Hematopoietic multipotent progenitor cell treated with erythropoietin and hydrocortisone succinate and interleukin-3 and kit ligand, for 8 days (in vitro differentiated cells): ENCODE results near the gene LRMDA.
A peak's percentile ranks its signal among the peaks of the same experiment; 100 is the strongest.

ENCODE experiments used
- DNase-seq: peaks from one replicate; pipeline ENCODE4 v3.0.0-alpha.2; 2015

The LRMDA gene

DNA sequence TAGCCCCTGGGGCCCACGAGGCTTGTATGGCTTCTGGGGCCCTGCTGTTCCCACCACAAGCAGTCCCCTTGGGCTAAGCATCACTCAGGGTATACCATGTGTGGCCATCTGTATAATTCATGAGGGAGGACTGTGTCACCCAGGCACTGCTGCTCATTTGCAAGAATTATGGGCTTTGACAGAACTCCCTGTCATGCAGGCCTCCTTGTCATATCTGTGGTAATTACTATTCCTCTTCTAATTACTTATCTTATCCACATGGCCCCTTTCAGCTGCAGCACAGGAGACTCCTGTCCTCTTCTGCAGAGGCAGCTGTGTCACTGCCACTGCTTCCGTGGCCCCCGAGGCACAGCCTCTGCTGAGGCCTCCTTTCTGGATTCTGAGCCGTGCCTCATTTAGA is 46.3 kb downstream of the LRMDA start:
- no peak for DNase-seq

DNA sequence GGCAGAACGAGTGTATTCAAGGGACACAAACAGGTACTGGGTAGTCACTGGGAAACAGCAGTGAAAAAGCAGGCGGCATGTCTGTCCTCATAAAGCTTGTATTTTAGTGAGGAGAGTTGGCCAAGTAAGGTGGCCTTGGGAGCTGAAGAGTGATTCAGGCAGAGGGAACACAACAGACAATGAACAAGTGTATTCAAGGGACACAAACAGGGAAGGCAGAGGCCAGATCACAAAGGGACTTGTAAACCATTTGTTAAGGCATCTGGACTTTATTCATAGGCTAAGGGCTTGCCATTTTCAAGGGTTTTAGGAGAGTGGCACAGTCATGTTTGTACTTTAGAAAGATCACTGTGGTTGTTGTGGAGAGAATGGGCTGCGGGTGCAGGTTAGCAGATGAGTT is 49.0 kb downstream of the LRMDA start:
- no peak for DNase-seq

DNA sequence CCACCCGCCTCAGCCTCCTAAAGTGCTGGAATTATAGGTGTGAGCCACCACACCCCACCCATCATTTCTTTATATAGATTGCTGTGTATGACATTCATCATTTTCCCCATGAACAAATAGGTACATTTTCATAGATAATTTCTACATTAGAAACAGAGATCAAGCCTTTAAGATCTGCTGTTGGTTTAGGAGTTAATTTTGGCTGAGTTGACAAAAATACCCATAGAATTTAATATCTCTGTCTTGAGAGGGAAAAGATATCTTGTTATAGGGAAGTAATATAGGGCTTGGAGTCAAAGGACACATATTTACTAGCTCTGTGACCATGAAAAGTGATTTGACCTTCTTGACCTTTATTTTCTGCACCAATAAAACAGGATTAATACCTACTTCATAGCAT is 51.8 kb downstream of the LRMDA start:
- DNase-seq, result no peak

DNA sequence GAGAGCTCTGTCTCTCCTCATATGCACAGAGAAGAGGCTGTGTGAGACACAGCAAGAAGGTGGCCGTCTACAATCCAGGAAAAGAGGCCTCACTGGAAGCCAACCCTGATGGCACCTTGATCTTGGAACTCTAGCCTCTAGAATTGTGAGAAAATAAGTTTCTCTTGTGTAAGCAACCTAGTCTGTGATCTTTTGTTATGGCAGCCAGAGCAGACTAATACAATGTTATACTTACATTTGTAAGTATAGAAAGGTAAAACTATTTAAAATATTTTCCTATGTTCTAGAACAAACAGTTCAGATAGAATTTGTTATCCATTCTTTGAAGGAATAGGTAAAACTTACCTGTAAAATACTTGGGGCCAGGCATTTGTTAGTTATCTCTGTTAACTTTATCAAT is 53.3 kb downstream of the LRMDA start:
- DNase-seq, result no peak

DNA sequence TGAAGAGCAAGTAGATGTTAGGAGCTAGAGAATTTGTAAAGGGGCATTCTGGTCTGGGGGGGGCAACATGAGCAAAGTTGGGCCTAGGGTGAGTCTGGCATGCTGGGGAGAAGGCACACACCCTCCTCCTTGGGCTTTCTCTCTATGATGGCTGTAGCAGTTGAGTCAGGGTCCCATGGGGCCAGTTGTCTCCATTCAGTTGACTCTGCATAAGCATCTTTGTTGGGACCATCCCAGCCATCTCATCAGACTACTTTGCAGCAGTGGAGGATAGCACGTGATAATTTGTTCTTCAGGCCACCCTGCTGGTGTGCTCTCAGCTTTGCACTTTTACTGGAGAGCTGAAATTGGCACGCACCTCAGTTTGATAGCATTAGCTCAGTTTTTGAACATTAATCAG is 55.2 kb downstream of the LRMDA start:
- no peak for DNase-seq

DNA sequence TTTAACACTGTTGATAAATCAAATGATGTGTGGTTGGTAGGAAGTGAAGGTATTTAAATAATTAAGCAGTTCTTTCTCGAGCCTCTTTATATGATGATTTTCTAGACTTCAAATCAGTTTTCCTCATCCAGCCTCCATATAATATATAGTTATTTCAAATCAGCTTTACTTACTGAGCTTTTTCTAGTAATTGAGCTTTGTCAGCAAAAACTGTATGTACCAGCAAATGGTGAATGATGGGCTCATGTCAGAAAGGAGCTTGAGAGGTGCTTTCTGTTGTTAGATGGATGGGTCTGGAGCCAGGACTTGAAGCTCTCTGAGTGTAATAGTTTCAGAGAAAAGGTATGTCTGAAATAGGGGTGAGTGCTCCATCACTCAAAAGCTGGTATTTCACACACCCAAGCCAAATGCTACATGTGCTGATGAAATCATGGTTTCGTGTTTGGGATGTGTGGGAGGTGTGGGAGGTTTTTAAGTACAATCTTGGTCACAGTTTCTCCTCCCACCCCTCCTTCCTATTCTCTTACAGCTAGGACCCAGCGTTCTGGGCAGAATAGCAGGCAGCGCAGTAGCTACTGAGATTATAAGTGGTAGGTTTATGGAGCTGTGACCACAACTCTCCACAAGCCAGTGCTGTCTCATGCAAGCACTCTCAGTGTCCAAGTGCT is 55.8 kb downstream of the LRMDA start:
- DNase-seq, result no peak

DNA sequence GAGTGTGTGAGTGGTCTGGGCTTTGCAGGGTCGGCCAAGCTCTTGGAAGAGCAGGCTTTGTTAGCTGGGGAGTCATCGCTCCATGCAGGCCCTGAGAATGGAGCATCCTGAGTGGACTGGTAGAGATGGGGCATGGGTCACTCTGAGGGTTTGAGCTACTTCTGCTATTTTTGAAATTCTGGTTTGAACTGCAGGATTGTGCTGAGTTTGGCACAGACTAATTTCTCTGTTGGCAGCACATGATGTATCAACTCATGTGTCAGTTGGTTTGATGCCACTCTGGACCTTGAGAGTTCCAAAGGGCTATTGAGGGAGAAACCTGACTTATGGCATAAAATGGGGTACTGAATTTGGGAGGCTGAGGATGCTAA is 56.3 kb downstream of the LRMDA start:
- no peak for DNase-seq

DNA sequence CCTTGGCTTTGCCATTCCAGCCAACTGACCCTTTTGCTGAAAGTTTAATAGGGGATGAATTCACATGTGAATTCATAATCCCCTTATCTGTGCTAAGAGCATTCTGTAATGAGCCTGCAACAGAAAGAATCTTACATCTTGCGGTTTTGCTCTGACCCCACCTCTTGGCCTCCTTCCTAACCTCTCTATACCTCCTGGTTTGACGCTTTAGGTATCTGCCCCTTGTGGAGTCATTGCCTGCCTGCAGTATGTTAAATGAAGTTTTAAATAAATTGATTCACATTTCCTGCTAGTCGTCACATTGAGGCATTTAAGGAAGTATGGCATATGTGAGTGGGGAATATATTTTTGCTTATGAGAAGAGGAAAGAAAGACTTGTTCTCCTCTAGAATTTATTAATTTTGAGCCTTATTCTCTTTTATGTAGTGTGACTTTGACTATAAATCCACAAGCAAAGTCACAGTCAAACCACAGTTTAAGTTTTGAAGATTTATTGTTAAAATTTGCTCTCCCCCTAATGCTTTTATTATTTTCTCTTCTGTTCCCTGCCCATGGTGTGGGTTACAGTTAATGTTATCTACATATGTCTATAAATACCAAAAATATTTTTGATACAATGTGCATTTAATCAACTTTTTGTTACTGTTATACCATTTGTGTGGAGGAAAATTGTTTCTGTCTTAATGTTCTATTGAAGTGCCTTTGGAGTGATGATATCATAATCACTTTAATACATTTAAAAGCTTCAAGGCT is 60.9 kb downstream of the LRMDA start:
- peak; percentile 59 for DNase-seq

DNA sequence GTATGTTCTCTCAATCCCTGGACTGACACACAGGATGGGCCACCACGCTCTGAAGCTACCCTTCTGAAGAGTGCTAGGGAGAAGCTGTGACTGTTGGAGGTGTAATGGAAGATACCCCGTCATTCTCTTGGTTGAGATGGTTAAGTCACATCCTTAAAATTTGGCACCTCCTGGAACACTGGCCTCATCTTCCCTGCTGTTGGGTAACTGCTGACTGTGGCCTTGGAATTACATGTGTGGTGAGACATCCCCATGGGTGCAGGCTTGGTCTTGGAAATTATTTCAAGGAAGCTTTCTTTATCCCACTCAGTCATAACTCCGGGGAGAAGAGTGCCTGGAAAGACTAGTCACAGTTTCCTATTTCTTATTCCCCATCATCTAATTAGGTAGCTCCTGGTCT is 62.0 kb downstream of the LRMDA start:
- no peak for DNase-seq

DNA sequence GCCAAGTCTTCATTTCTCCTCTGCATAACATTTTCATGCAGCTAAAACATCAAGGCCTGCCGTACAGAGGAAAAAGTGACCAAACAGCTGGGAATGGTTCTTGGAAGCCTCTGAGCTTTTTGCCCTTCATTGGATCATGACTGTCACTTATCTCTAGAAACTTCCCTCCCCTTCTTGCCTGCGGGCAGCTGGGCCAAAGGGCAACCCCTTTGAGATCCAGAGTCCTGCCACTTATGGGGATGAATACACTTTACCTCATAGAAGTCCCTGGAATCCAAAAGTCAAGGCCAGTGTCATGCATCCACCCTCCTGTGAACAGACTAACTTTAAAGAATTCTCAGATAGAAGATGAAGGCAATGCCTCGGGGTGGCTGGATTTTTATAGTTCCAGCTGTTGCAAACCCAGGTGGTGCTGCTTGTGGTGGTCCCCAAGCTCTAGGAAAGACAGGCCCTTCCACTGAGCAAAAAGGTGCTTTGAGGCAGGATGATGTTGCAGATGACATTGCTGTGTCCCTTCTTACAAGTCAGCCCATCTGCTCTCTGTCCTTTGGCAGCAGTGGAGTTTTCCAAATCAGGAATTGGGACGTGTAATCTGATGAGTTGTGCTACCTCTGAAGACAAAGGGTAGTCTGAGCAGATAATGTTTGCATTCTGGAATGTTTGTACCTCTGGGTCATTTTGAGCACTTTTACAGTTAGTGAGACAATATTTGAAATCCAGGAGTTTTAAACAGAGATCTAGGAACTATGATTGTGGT is 64.2 kb downstream of the LRMDA start:
- DNase-seq, result no peak

DNA sequence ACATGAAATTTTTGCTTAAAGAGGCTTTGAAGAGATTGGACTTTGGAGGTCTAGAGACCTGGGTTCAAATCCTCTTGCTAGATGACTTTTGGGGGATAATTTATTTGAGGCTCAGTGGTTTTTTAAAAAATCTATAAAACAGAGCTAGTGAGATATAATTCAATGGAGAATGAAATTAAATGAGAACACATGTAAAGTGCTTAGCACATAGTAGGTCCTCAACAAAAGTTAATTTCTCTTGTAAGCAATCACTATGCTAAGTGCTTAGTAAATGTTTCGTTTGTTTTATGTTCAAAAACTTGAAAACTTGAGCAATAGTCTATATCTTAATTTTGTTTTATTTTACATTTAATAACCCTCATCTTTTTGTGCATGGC is 64.8 kb downstream of the LRMDA start:
- DNase-seq, result no peak

DNA sequence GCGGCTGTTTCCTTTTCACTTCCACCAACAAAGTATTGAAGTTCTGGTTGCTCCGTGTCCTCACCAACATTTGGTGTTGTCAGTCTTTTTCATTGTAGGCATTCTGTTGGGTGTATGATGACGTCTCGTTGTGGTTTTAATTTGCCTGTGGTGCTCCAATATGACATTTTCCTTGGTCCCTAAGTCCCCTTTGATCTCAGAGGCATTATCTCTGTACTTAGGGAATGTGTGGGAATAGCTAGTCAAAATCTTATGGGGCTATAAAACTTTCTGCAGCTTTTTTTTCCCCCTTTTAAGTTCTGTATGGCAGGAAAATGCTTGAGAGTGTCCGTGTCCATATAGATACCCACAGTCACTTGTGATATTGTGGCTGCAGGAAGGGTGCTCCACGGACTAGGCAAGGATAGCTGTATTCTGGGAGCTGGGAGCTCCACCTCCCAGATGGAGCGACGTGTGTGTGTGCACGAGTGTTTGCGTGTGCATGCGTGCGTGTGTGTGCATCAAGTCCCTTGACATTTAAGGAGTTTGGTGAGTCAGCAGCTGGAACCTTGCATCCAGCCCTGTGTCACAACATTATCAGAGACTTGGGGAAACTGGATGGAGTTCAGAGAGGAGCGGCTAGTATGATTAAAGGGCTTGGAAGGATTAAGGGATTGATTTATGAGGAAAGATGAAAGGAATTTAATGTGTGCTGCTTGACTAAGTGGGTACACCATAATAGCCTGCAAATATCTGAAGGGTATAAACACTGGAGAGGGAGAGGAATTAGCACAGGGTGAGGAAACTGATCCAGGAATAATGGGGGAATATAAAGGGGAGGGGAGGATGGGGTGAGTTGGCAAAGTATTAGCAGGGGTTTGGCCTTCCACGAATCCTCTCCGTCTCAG is 66.8 kb downstream of the LRMDA start:
- no peak for DNase-seq

DNA sequence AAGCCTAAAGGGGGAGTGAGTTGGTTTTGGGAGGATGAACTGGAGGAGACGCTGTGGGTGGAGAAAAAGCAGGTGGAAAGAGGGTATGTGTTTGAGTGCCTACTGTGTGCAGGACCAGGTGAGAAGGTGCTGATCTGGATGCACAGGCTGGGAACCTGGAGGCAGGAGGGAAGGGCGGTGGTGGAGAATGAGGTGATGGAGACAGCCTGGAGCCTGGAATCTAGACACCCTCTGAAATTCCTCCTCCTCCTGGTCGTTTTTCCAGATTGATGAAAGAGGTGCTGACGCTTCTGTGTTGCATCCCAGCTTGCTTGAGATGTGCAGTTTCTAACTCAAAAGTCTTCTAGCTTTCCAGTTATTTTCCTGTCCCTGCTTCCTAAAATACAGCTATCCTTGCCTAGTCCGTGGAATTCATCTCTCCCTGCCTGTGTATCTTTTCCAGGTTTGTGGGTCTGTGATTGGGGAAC is 67.5 kb downstream of the LRMDA start:
- DNase-seq, result no peak

DNA sequence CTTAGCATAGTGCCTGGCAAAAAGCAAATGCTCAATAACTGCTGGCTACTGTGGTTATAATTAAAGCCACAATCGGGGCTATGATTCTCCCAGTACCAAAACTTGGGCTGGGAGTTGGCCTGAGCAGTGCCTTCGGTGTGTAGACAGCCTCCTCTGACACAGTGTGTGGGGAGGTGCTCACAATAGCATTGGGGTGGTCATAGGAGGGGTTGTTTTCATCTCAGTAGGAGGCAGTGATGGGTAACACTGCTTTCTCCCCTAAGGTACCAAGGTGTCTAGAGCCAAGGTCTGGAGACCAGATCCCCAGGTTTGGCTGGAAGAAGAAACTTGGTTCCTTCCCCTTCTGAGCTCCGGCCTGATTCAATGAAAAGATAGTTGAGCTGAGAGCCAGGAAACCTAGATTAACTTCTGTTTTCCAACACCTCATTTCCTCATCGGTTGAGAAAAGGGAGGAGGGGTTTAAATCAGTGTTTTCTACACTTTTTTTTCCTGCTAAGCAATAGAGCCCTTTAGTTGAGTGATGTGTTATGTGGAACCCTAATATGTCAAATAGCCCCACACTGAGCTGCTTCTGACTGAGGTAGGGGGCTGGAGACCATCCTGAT is 68.2 kb downstream of the LRMDA start:
- no peak for DNase-seq

DNA sequence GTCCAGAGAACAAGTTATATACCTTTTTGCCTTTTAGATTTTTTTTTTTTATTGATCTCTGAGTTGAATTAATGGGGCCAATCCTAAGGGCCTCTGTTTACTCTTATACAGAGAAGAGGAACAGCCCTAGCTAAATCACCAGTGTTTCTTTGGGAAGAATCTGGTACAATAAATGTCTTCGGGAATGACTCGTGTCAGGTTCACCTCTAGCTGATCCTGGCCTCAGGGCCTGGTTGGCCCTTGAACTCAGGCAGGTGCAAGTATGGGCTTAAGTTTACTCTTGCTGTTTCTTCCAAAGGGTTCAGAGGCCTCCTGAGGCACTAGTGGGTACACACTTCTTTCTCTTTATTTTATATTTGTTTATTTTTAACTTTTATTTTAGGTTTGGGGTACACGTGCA is 71.0 kb downstream of the LRMDA start:
- DNase-seq, result no peak

DNA sequence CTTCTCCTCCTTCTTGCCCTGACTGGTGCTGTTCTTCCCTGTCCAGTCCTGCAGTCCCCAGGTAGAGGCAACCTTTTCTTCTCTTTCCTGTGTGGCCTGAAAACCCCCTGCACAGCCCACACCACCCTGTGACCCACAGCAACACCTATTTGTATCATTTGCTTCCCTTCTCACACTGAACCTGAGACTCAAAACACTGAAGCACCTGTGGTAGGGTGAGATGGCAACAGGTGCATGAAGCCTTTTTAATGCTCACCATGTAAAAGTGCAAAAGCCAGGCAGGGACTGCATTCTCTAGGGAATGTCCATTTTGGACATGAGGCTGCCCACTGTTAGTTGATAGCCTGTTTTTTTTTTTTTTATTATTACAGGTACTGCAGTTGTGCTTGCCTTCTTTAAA is 71.4 kb downstream of the LRMDA start:
- no peak for DNase-seq

DNA sequence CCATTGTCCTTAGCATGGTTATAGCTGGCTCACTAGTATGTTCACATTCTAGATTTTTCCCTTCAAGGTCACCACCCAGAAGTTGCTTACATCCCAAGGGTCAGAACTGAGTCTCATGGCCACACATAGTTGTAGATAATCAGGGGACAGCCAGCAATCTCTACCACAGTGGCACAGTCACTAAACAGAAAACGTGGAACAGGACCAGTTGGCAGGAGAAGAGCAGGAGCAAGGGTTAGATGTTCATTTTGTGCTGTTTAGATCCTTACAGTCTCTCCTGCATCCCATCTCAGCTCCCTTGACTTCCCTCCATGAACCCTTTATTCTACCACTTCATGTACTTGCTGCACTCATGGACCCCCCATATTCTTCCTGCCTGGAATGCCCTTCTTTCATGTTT is 73.9 kb downstream of the LRMDA start:
- DNase-seq, result no peak

DNA sequence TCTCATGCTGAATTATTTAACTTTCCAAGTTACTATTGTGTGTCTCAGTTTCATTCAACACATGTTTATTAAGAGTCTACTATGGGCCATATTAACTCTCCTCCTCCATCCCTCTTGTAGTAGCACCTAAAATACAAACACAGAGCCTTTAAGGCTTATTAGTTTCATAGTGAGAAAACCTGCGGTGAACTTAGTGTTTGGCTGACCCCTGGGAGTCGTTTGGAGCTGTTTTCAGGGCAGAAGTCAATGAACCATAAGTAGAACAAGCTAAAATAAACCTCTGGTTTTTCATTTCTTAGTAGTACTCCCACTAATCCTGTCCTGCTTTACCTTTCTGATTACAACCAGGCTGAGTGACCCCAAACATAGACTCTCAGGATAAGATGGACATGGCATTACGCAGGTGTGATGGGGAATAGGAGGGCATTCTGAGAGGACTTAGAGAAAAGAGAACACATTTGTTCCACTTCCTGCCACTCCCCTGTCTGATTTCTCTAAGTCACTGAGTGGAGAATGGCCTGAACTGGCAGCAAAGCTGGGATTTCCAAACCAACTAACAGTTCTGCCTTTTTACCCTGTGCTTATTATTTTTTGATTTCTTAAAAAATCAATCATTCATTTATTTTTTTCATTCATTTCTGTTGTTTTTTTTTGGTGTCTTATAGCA is 74.5 kb downstream of the LRMDA start:
- DNase-seq, result no peak

DNA sequence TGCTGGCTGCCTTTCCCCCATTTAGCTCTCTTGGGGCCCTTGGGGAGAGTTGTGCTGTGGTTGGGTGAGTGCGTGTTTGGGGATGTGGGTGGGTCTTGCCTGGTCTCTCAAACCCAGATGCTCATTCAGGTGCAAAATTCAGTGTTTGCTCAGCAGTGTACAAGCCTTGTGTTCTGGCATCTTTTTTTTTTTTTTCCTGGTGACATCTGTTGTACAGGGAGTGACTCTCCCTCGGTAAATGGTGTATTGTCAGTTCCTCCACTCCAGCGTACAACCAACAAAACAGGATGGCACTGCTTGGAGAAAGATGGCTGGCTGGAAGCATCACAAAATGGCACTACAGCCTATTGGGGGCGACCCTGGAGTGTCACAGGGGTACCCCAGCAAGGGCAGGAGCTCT is 75.5 kb downstream of the LRMDA start:
- no peak for DNase-seq

DNA sequence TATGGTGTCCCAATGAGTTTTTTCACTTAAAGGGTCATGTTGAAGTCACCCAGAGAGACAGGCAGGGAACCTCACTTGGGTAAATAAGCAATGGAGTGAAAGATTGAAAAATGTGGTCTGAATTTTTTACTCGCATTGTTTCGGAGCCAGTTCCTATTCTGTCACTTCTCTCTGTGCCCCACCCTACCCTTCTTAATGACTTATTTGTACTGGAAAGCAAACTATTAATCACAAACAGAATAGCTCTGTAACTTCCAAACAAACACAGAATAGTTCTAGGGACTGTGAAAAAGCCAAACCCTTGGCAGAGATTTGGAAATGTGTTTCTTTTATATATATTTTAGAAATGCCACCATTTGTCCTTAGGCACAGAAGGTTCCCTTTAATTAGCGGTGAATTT is 76.0 kb downstream of the LRMDA start:
- no peak for DNase-seq

DNA sequence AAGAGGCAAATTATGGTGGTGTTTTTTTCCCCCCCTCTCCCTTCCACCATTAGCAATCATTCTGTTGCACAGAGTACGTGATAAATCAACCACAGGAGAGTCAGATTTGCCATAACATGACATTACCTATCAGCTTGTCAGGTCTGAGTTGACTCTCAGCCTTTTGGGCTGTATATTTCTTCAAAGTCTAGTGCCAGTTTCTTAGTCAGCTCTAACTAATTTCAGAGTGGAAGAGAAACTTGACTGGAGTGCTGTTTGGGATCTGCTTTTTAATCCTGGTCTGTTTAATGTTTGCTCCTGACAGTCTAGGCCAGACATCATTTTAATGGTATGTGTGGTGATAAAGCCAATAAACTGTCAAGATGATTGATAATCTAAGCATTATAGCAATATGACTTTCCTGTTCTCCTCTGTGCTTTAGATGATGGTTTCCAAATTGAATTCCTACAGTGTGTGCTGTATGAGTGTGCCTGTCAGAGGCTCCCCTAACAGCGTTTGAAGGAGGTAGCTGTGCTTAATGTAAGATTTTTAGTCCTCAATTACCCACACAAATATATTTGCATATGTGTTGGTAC is 76.9 kb downstream of the LRMDA start:
- DNase-seq, result no peak

DNA sequence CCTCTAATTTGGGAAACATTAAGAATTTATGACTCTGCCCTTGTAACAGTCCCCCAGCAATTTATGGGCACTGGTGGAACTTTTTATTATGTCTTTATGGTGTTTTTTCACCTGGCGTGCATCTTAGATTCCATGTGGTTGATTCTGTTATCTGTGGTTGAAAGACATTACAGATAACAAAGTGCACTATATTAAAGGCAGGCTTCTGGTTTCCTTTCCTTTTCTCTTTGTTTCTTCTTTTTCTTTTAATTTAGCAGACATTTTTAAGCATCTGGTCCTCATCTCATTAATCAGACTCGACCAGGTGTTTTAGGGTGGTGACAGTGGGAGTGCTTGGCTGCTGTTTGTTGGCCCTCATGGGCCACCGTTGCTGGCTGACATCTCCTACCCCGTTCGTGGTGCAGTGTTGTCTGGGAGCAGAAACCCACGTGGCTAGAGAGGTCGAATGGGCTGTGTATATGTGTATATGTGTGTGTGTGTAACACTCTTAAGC is 77.4 kb downstream of the LRMDA start:
- DNase-seq, result peak; percentile 42
